SK-N-SH (cell line): ENCODE data around the gene TACO1. TPM values are rescaled to one million over a fixed set of nuclear protein-coding genes. Genes with fewer than 3 reads are reported as not detected.

Source experiments
- CTCF ChIA-PET: fragments of 300-600, 350-600 bp; formaldehyde crosslinking; extraction: SDS; loops from one replicate; lab custom pipeline; 2021; lab: Yijun Ruan, JAX
- POLR2A ChIA-PET: fragments of 350-600 bp; sonication (Branson Sonifier 250); formaldehyde crosslinking; extraction: SDS; loops from one replicate; lab custom pipeline; 2020; ENCODE audit warnings: antibody characterized with exemption, inconsistent platforms; lab: Yijun Ruan, JAX
- DNase-seq: peaks from one replicate; pipeline ENCODE4 v3.0.0; 2012
- H2AFZ ChIP-seq: fragments of 200-600 bp; sonication (generic); 2 replicates; pipeline ENCODE4 v1.8.1; 2016; ENCODE audit warnings: antibody characterized with exemption, mild to moderate bottlenecking, low read depth
- H3F3A ChIP-seq: fragments of 200-600 bp; sonication (generic); replicated peaks from 2 replicates; pipeline ENCODE3; 2016; ENCODE audit warnings: antibody characterized with exemption, mild to moderate bottlenecking; ENCODE audit not compliant: insufficient read depth
- H3K27ac ChIP-seq, 2 experiments: fragments of 200-500 bp in 1 of 2; fragments of 200-600 bp in 1 of 2; sonication (Bioruptor generic) in 1 of 2; sonication (generic), shearing (Covaris generic) in 1 of 2; 2 replicates each; pipeline versions ENCODE4 v1.5.1 to v1.6.1; 2014 to 2016; ENCODE audit warnings: low read depth in 2 of 2, inconsistent platforms in 1 of 2, low read length in 1 of 2, mild to moderate bottlenecking in 1 of 2, mixed read lengths in 1 of 2
- H3K27me3 ChIP-seq: fragments of 200-600 bp; sonication (generic), shearing (Covaris generic); 2 replicates; pipeline ENCODE4 v1.6.1; 2016; ENCODE audit warnings: mixed run types; ENCODE audit not compliant: insufficient read depth
- H3K36me3 ChIP-seq, 2 experiments: fragments of 200-500 bp in 1 of 2; fragments of 200-600 bp in 1 of 2; sonication (Bioruptor generic) in 1 of 2; sonication (generic) in 1 of 2; replicated peaks in 1 of 2; 2 replicates each; pipeline versions ENCODE3 to v1.5.1; 2014 to 2016; ENCODE audit warnings: low read length in 1 of 2, mild to moderate bottlenecking in 1 of 2; ENCODE audit not compliant: insufficient read depth in 2 of 2, control insufficient read depth in 1 of 2
- H3K4me1 ChIP-seq, 2 experiments: fragments of 200-500 bp in 1 of 2; fragments of 200-600 bp in 1 of 2; sonication (Bioruptor generic) in 1 of 2; sonication (generic), shearing (Covaris generic) in 1 of 2; 2 replicates each; pipeline versions ENCODE4 v1.5.1 to v1.6.1; 2014 to 2016; ENCODE audit warnings: low read depth in 1 of 2, low read length in 1 of 2, mixed run types in 1 of 2; ENCODE audit not compliant: insufficient read depth in 2 of 2, control insufficient read depth in 1 of 2
- H3K4me2 ChIP-seq: fragments of 200-600 bp; sonication (generic), shearing (Covaris generic); 2 replicates; pipeline ENCODE4 v1.6.1; 2017; ENCODE audit warnings: mixed run types
- H3K4me3 ChIP-seq, 2 experiments: fragments of 200-500 bp in 1 of 2; fragments of 200-600 bp in 1 of 2; sonication (Bioruptor generic) in 1 of 2; sonication (generic), shearing (Covaris generic) in 1 of 2; 2 replicates each; pipeline versions ENCODE4 v1.5.1 to v1.8.1; 2014 to 2016; ENCODE audit warnings: low read depth in 2 of 2, inconsistent platforms in 1 of 2, low read length in 1 of 2, mild to moderate bottlenecking in 1 of 2, mixed read lengths in 1 of 2, moderate library complexity in 1 of 2
- H3K79me2 ChIP-seq: fragments of 200-600 bp; sonication (generic); 2 replicates; pipeline ENCODE4 v1.8.1; 2017; ENCODE audit warnings: mild to moderate bottlenecking; ENCODE audit not compliant: insufficient read depth
- H3K9ac ChIP-seq: fragments of 200-600 bp; sonication (generic); 2 replicates; pipeline ENCODE4 v1.6.1; 2017; ENCODE audit warnings: mixed run types
- H3K9me2 ChIP-seq: fragments of 200-600 bp; sonication (generic); 2 replicates; pipeline ENCODE4 v1.6.1; 2017; ENCODE audit warnings: mixed run types
- H3K9me3 ChIP-seq: fragments of 200-600 bp; sonication (generic); 2 replicates; pipeline ENCODE4 v1.6.1; 2017; ENCODE audit warnings: mixed run types, mild to moderate bottlenecking, moderate library complexity
- H4K20me1 ChIP-seq: fragments of 200-600 bp; sonication (generic); 2 replicates; pipeline ENCODE4 v1.6.1; 2017; ENCODE audit warnings: mild to moderate bottlenecking, mixed run types; ENCODE audit not compliant: insufficient read depth
- CTCF ChIP-seq: fragments of 200-600 bp; sonication (generic); IDR thresholded peaks from 2 replicates; pipeline ENCODE4 v1.6.1; 2017; ENCODE audit warnings: antibody characterized with exemption, mild to moderate bottlenecking, moderate library complexity
- ELF1 ChIP-seq: IDR thresholded peaks from 2 replicates; pipeline ENCODE4 v1.4.0; 2012
- FOXJ3 ChIP-seq: sonication (generic); formaldehyde crosslinking; IDR thresholded peaks from 2 replicates; pipeline ENCODE4 v1.5.1; 2020; ENCODE audit warnings: mild to moderate bottlenecking, missing genetic modification reagents
- FOXM1 ChIP-seq: IDR thresholded peaks from 2 replicates; pipeline ENCODE4 v1.4.0; 2012; ENCODE audit warnings: low read depth, mild to moderate bottlenecking
- NFIC ChIP-seq: IDR thresholded peaks from 2 replicates; pipeline ENCODE4 v1.4.0; 2012; ENCODE audit warnings: borderline replicate concordance
- RAD21 ChIP-seq: IDR thresholded peaks from 2 replicates; pipeline ENCODE4 v1.6.1; 2012; ENCODE audit warnings: mild to moderate bottlenecking, low read length
- REST ChIP-seq: IDR thresholded peaks from 2 replicates; pipeline ENCODE4 v1.6.1; 2012; ENCODE audit warnings: mild to moderate bottlenecking, low read depth, low read length, moderate library complexity
- SIN3A ChIP-seq: IDR thresholded peaks from 2 replicates; pipeline ENCODE4 v1.6.1; 2012; ENCODE audit warnings: low read depth, mild to moderate bottlenecking, low read length, moderate library complexity, borderline replicate concordance
- SMC3 ChIP-seq: IDR thresholded peaks from 2 replicates; pipeline ENCODE4 v1.6.1; 2012; ENCODE audit warnings: low read depth, low read length, improper control_type of control experiment
- TAF1 ChIP-seq: IDR thresholded peaks from 2 replicates; pipeline ENCODE4 v1.6.1; 2012; ENCODE audit warnings: low read depth, mild to moderate bottlenecking, low read length, moderate library complexity, borderline replicate concordance
- TCF12 ChIP-seq: IDR thresholded peaks from 2 replicates; pipeline ENCODE4 v1.4.0; 2012
- USF2 ChIP-seq: fragments of 150-350 bp; IDR thresholded peaks from 2 replicates; pipeline ENCODE4 v1.6.1; 2017; ENCODE audit warnings: antibody characterized with exemption, low read length, low read depth, borderline replicate concordance
- WGBS: methylation state at CpG from one replicate; pipeline ENCODE4 v1.1.6; 2017; ENCODE audit warnings: low lambda C conversion rate; 5-methylcytosine and 5-hydroxymethylcytosine counted together
- polyA plus RNA-seq, 3 experiments: library from polyadenylated mRNA; depleted of rRNA; stranded (reverse); fragments of >200 nt; gene quantifications; 2 replicates each; pipeline ENCODE4 v1.2.3, GENCODE V29; 2012

TACO1 gene
- polyA plus RNA-seq, 1 of the 3 experiments (the other 2 are of a cell fraction), result 37.9 TPM

- TF ChIP-seq SIN3A, result no peak
- TF ChIP-seq ELF1, result no peak
- no peak for TF ChIP-seq NFIC
- no peak for TF ChIP-seq FOXM1
- TF ChIP-seq TAF1, result no peak
- TF ChIP-seq USF2, result no peak
- TF ChIP-seq SMC3, result peak; percentile 46; the same call in 1 of the 2 replicates
- TF ChIP-seq CTCF, result peak; percentile 65
- TF ChIP-seq FOXJ3 (CRISPR knock-in tag), result no peak
- TF ChIP-seq RAD21, result peak; percentile 64
- no peak for TF ChIP-seq REST
- no peak for TF ChIP-seq TCF12
- no peak overlapping the region for H3K4me2 ChIP-seq
- H3K27ac ChIP-seq, result no peak overlapping the region
- peaks cover 1 to 12% of the 10 kb centered on the region in 2 experiments; a peak in 3 of 4 replicates for H3K4me1 ChIP-seq
- peak; percentile 54 for DNase-seq
- CTCF ChIA-PET, result interaction anchor here (0.6 to 5.6 kb wide), 22 partner anchors 9 to 410 kb away, joined by 3 to 54 read pairs (median 4); partner anchors contain the start of gene DCAF7
- H3K9me2 ChIP-seq, result no peaks in the 10 kb centered on the region
- peaks cover 100% of the 10 kb centered on the region for H3K79me2 ChIP-seq
- WGBS, result 86% methylated on average over 5 of the region's 5 CpGs
- H3K9me3 ChIP-seq, result no peaks in the 10 kb centered on the region
- peaks cover 23% of the 10 kb centered on the region for H3F3A ChIP-seq
- H3K36me3 ChIP-seq, result peaks cover 0 to 3% of the 10 kb centered on the region in 2 experiments
- no peak overlapping the region for H2AFZ ChIP-seq
- H4K20me1 ChIP-seq, result peaks cover 97% of the 10 kb centered on the region
- no peak overlapping the region; a peak in 1 of 4 replicates for H3K4me3 ChIP-seq
- no peak overlapping the region for H3K9ac ChIP-seq
- H3K27me3 ChIP-seq, result no peaks in the 10 kb centered on the region
- POLR2A ChIA-PET, result interaction anchor here (0.7 kb wide), 1 partner anchor 76 kb away, joined by 3 read pairs; no protein-coding TSS in a partner anchor
Observed at GRCh38 chr17:63573634-63574033, 27.1 kb upstream of the TACO1 start.
